Endometrium (tissue), 2 donors: Measurements from ENCODE around the gene CD320.
"Not testable (repeated sequence)": the region's sequence is repeated elsewhere in the genome, so short reads cannot be mapped to it uniquely, and the experiment has no call there.

ENCODE experiments used
- FAIRE-seq: peaks from 2 replicates; lab custom pipeline; 2012; peaks lifted over from hg19 to GRCh38; lab: Jason Lieb, UNC
- donor health status: control.
- donor health status: control.

Gene CD320

GRCh38 chr19:8308891-8309291, 733 bp upstream of the CD320 start:
- no peak for FAIRE-seq

- no peak for FAIRE-seq
These were observed 676 bp downstream of the CD320 start for GRCh38 chr19:8307400-8307964.

GRCh38 chr19:8306235-8307054, 1.7 kb downstream of the CD320 start:
- no peak for FAIRE-seq

GRCh38 chr19:8305798-8306197, 2.4 kb downstream of the CD320 start:
- FAIRE-seq = no peak

- FAIRE-seq = no peak
These were observed 3.1 kb downstream of the CD320 start for GRCh38 chr19:8304841-8305621.

- FAIRE-seq = no peak
These were observed 5.4 kb downstream of the CD320 start for GRCh38 chr19:8302734-8303133.

- no peak for FAIRE-seq
These were observed 5.8 kb downstream of the CD320 start for GRCh38 chr19:8302357-8302691.

- not testable (repeated sequence) for FAIRE-seq
These were observed 16.8 kb downstream of the CD320 start for GRCh38 chr19:8291337-8291736.

- FAIRE-seq = not testable (repeated sequence)
These were observed 31.6 kb downstream of the CD320 start for GRCh38 chr19:8276508-8276907.

GRCh38 chr19:8269724-8270123, 38.4 kb downstream of the CD320 start:
- no peak for FAIRE-seq

GRCh38 chr19:8265872-8266271, 42.3 kb downstream of the CD320 start:
- no peak for FAIRE-seq

GRCh38 chr19:8264248-8264647, 43.9 kb downstream of the CD320 start:
- not testable (repeated sequence) for FAIRE-seq

- FAIRE-seq = no peak
These were observed 45.7 kb downstream of the CD320 start for GRCh38 chr19:8262431-8262830.

- no peak for FAIRE-seq
These were observed 46.3 kb downstream of the CD320 start for GRCh38 chr19:8261881-8262280.

GRCh38 chr19:8261347-8261746, 46.8 kb downstream of the CD320 start:
- FAIRE-seq = no peak

GRCh38 chr19:8259922-8260247, 48.3 kb downstream of the CD320 start:
- FAIRE-seq = no peak

GRCh38 chr19:8259142-8259921, 48.8 kb downstream of the CD320 start:
- FAIRE-seq = no peak

- FAIRE-seq = no peak
These were observed 51.1 kb downstream of the CD320 start for GRCh38 chr19:8257052-8257443.

GRCh38 chr19:8256276-8257051, 51.7 kb downstream of the CD320 start:
- FAIRE-seq = no peak

- FAIRE-seq = no peak
These were observed 52.6 kb downstream of the CD320 start for GRCh38 chr19:8255426-8256125.
